Natural killer cell (primary cell): ENCODE results near the gene NAP1L4. TPM values are rescaled to one million over a fixed set of nuclear protein-coding genes. Genes with fewer than 3 reads are reported as not detected.

Experiments used
- ATAC-seq, 3 donors: fragments of 150-1000 bp in 2 of 3; fragments of 200-7000 bp in 1 of 3; cut with Tn5 transposase; 1 replicate in 1 of 3; 2 replicates in 2 of 3; pipeline ENCODE4 v1.10.0; 2021; ENCODE audit warnings: mild to moderate bottlenecking in 2 of 3, moderate library complexity in 2 of 3
- DNase-seq, 2 donors: peaks; one replicate each; pipeline versions ENCODE4 v3.0.0 to v3.0.0-alpha.2; 2013 to 2021; ENCODE audit warnings: mixed read lengths in 1 of 2
- H3K27ac ChIP-seq: one replicate; pipeline ENCODE4 v1.5.1; 2013; ENCODE audit warnings: mild to moderate bottlenecking, low read length
- H3K27me3 ChIP-seq: one replicate; pipeline ENCODE4 v1.6.1; 2013; ENCODE audit warnings: low read length; ENCODE audit not compliant: control insufficient read depth, insufficient read depth
- H3K36me3 ChIP-seq: one replicate; pipeline ENCODE4 v1.6.1; 2013; ENCODE audit warnings: low read length; ENCODE audit not compliant: control insufficient read depth, insufficient read depth
- H3K4me1 ChIP-seq: one replicate; pipeline ENCODE4 v1.6.1; 2013; ENCODE audit warnings: low read length; ENCODE audit not compliant: control insufficient read depth, insufficient read depth
- H3K4me3 ChIP-seq: one replicate; pipeline ENCODE4 v1.5.1; 2013; ENCODE audit warnings: low read length
- H3K9me3 ChIP-seq: one replicate; pipeline ENCODE4 v1.6.1; 2013; ENCODE audit warnings: low read length; ENCODE audit not compliant: control insufficient read depth, insufficient read depth
- H3K27ac Mint-ChIP-seq, 2 donors: one replicate each; pipeline ENCODE4 v1.8.0; 2022; ENCODE audit warnings: mild to moderate bottlenecking in 2 of 2, mixed read lengths in 2 of 2, moderate library complexity in 1 of 2
- H3K27me3 Mint-ChIP-seq, 2 donors: one replicate each; pipeline ENCODE4 v1.8.0; 2022; ENCODE audit warnings: low read depth in 2 of 2, mixed read lengths in 2 of 2
- H3K36me3 Mint-ChIP-seq: one replicate; pipeline ENCODE4 v1.8.0; 2022; ENCODE audit warnings: mixed read lengths
- H3K4me1 Mint-ChIP-seq, 2 donors: one replicate each; pipeline ENCODE4 v1.8.0; 2022; ENCODE audit warnings: mixed read lengths in 2 of 2
- H3K4me3 Mint-ChIP-seq: one replicate; pipeline ENCODE4 v1.8.0; 2022; ENCODE audit warnings: mild to moderate bottlenecking, moderate library complexity, mixed read lengths
- H3K9me3 Mint-ChIP-seq, 2 donors: one replicate each; pipeline ENCODE4 v1.8.0; 2022; ENCODE audit warnings: mixed read lengths in 2 of 2
- CTCF ChIP-seq: fragments of 200-600 bp; IDR thresholded peaks from one replicate; pipeline ENCODE4 v1.8.0; 2022; ENCODE audit warnings: antibody characterized with exemption
- WGBS: methylation state at CpG from one replicate; pipeline ENCODE4 v1.1.7; 2013; ENCODE audit warnings: missing lambda C conversion rate; ENCODE audit not compliant: insufficient coverage; 5-methylcytosine and 5-hydroxymethylcytosine counted together
- intact Hi-C: fragments of 100-400 bp; cut with micrococcal nuclease; formaldehyde crosslinking; loops from one replicate; pipeline ENCODE4 v1.14.2; 2022
- total RNA-seq, 4 donors: library from RNA; stranded (reverse); fragments of 120-200 nt in 1 of 4; gene quantifications; one replicate each; pipeline versions ENCODE4 v1.2.3 to v1.2.4, GENCODE V29; 2013 to 2022

The NAP1L4 gene
- total RNA-seq, 3 donors from 2014 or later (not counting 1 experiment from before 2014, with no cell fraction given): 219 to 244 (median 237) TPM

- 91% methylated on average over 10 of the region's 10 CpGs for WGBS
- ATAC-seq (no peak), DNase-seq (no peak)
- intact Hi-C loops: no loop called here
- Histone ChIP-seq H3K27ac (no peak overlapping the region), H3K4me1 (peaks cover 19% of the 10 kb centered on the region), H3K4me3 (no peak overlapping the region), H3K27me3 (peaks cover 16% of the 10 kb centered on the region), H3K9me3 (no peaks in the 10 kb centered on the region), H3K36me3 (no peaks in the 10 kb centered on the region)
- peaks cover 10 to 14% of the 10 kb centered on the region in 2 donors for H3K27me3 Mint-ChIP-seq
- no peaks in the 10 kb centered on the region for H3K36me3 Mint-ChIP-seq
- TF ChIP-seq CTCF: no peak
- no peak overlapping the region for H3K27ac Mint-ChIP-seq
- H3K4me3 Mint-ChIP-seq: no peak overlapping the region
- no peaks in the 10 kb centered on the region for H3K9me3 Mint-ChIP-seq
- peaks cover 11 to 12% of the 10 kb centered on the region in 2 donors for H3K4me1 Mint-ChIP-seq
These were observed 67.7 kb downstream of the NAP1L4 start for GRCh38 chr11:2924381-2924780.

- intact Hi-C loops: no loop called here
- no peak overlapping the region for H3K27ac Mint-ChIP-seq
- no peak for TF ChIP-seq CTCF
- no peaks in the 10 kb centered on the region for H3K9me3 Mint-ChIP-seq
- peaks cover 10 to 12% of the 10 kb centered on the region in 2 donors for H3K27me3 Mint-ChIP-seq
- WGBS: 93% methylated on average over 22 of the region's 22 CpGs
- Histone ChIP-seq H3K9me3 (no peaks in the 10 kb centered on the region), H3K27ac (no peak overlapping the region), H3K27me3 (peaks cover 13% of the 10 kb centered on the region), H3K36me3 (no peaks in the 10 kb centered on the region), H3K4me3 (no peak overlapping the region), H3K4me1 (peaks cover 14% of the 10 kb centered on the region)
- DNase-seq: no peak
- no peaks in the 10 kb centered on the region for H3K36me3 Mint-ChIP-seq
- H3K4me1 Mint-ChIP-seq: peaks cover 11 to 12% of the 10 kb centered on the region in 2 donors
- no peak overlapping the region for H3K4me3 Mint-ChIP-seq
- ATAC-seq: no peak
These were observed 68.4 kb downstream of the NAP1L4 start for GRCh38 chr11:2923446-2924375.

DNA sequence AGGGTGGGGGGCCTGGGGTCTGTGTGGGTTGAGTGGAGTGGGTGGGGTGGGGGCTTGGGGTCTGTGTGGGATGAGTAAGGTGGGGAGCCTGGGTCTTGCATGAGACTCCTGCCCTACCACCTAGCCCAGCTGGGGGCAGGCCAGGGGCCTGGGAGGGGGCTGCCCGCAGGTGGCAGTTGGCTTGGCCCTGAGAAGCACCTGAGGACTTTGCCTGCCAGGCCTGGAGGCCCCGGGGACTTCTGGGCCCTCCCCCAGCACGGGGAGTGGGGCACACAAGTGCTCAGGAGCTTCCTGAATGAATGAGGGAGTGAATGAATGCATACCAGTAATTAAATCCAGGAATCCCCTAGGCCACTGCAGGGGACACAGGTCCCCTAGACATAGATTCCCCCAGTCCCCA is 69.5 kb downstream of the NAP1L4 start:
- DNase-seq (no peak), ATAC-seq (no peak)
- peaks cover 4% of the 10 kb centered on the region for H3K27me3 ChIP-seq
- no peak overlapping the region for H3K4me3 ChIP-seq
- Mint-ChIP-seq H3K36me3 (no peaks in the 10 kb centered on the region), H3K4me1 (peaks cover 2% of the 10 kb centered on the region in 2 donors), H3K27ac (no peak overlapping the region), H3K27me3 (peaks cover 3 to 5% of the 10 kb centered on the region in 2 donors), H3K4me3 (no peak overlapping the region), H3K9me3 (no peaks in the 10 kb centered on the region)
- H3K9me3 ChIP-seq: no peaks in the 10 kb centered on the region
- WGBS: 84% methylated on average over 3 of the region's 3 CpGs
- intact Hi-C loops: no loop called here
- no peak for TF ChIP-seq CTCF
- no peaks in the 10 kb centered on the region for H3K36me3 ChIP-seq
- no peak overlapping the region for H3K27ac ChIP-seq
- peaks cover 3% of the 10 kb centered on the region for H3K4me1 ChIP-seq
